GM18499 (cell line): Measurements from ENCODE around the gene CHD6.

ENCODE experiments used
- ATAC-seq: cut with Tn5 transposase; IDR thresholded peaks from one replicate; pipeline ENCODE4 v1.9.1; 2021; ENCODE audit warnings: moderate number of reproducible peaks; ENCODE audit not compliant: insufficient read depth, unreplicated experiment

CHD6 gene

DNA sequence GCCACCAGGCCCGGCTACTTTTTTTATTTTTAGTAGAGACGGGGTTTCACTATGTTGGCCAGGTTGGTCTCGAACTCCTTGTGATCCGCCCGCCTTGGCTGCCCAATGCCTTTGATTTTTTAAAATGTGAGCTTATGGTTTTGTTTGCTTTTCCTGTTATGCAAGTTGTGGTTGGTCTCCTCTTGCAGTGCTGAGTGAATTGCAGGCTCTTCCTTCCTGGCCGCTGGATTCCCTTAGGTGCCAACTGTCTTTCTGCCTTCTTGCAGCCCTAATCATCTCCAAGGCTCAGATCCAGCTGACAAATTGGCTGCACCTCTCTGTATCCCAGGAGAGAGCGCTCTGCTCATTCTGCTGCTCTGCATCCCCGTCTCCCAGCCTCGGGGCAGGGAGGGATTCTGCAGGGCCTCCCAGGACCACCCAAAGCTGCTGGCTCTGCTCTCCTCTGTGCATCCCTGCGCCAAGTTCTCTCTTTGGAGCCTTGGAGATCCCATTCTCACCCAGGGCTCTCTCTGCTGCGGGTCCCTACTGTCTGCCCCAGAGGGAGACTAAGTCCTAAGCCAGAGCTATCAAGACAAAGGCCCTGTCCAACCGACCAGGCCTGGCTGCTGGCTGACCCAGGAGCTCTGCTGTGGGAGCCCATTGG, 237.5 kb downstream of the CHD6 start:
- ATAC-seq = no peak

GRCh38 chr20:41379551-41379950, 238.6 kb downstream of the CHD6 start:
- ATAC-seq = no peak

GRCh38 chr20:41377275-41377674, 240.9 kb downstream of the CHD6 start:
- ATAC-seq = no peak

GRCh38 chr20:41376349-41376748, 241.8 kb downstream of the CHD6 start:
- no peak for ATAC-seq

GRCh38 chr20:41375846-41376245, 242.3 kb downstream of the CHD6 start:
- no peak for ATAC-seq

DNA sequence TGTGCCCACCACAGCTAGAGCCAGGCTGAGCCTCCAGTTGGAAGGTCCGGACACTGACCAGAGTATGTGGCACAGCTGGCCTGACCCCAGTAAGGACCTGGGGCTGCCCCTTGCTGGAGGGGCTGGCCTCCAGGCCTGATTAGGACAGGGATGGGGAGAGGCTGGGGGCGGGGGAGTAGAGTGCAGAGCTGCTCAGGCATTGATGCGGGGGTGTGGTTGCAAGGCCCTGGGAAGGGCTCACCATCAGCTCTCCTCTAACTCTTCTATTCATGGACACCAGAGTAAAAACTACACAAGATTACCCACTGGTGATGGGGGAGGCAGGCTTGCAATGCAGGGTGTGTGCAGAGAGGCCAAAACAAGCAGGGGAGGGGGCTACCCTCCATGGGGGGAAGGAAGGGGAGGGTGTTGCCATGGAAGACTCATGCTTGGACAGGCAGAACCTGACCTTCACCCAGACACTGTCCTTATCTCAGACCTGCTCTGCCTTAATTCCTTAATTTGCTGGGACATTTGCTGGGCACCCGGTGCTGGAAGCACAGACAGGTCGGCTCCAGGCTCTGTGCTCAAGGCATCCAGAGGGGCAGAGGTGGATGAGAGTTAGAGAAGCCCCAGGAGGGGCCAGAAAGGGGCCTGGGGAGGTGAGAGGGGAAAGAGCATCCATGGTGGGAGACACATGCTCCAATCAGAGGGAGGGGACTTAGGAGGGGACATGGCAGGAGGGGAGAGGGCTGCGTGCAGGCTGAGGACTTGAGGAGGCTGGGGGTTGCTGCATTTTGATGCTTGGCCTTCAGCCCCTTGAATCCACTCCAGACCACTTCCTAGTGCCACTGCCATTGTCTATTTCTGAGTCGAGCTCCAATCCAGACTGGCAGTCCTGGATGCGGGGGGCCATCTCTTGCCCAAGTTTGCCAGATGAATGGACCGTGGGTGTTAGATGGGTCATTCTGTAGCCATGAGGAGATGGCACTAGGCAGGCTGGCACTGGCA, 244.0 kb downstream of the CHD6 start:
- ATAC-seq = no peak

DNA sequence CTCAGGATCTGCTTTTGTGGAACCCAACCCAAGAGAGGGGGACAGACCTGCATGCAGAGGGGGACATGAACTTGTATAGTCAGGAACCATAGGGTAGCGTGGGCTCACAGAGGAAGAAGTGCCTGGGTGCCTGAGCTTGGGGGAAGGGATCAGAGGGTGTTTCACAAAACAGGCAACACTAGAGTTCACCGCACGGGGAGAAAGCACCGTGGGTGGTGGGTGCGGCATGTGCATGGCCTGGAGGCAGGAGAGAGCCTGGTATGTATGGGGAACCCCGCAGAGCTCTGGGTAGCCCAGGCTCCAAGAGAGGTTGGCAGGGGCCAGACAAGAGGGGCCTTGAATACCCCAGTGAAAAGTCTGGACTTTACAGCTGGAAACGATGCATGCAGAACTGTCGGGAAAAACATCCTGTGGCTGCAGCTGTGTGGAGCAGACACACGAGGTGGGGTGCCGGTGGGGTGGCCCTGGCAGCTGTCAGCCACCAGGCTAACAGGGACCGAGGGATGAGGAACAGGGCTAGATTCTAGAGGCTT, 244.9 kb downstream of the CHD6 start:
- ATAC-seq = no peak

DNA sequence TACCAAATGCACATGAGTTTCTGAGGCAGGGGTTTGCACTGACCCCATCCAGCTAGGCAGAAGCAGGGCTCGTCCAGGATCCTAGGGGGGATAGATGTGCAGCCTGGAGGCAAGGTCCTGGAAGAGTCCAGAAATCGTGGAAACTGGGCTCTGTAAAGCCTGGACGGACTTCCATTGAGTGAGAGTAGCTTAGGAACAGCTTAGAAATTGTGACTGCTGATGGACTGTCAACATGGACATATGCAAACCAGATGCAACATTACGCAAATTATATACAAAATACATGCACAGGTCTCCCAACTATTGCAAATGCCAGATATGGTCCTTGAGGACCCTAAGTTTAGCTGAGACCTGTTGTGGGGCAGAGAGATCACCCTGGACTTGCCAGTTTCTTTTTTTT, 246.8 kb downstream of the CHD6 start:
- ATAC-seq = no peak

DNA sequence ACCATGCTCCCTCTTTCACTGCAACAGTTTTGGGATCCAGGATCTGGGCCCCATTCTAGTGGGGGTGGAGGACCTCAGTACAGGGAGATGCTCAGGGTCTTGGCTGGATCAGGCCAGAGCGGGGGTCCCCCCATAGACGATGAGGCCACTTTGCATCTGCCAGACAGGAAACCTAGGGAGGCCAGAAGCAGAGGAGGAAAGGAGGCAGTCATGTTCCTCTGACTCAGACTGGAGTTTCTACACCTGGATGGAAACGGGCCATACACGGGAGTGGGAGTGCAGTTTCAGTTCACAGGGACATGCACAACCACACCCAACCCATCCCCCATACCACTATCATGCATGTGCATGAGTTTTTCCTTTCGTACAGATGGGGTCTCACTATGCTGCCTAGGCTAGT, 248.0 kb downstream of the CHD6 start:
- no peak for ATAC-seq

GRCh38 chr20:41369673-41370072, 248.5 kb downstream of the CHD6 start:
- ATAC-seq = no peak

- ATAC-seq = no peak
These were observed 250.2 kb downstream of the CHD6 start for GRCh38 chr20:41367956-41368355.

- no peak for ATAC-seq
These were observed 250.8 kb downstream of the CHD6 start for GRCh38 chr20:41367393-41367695.

- no peak for ATAC-seq
These were observed 251.4 kb downstream of the CHD6 start, which contains the start of gene EMILIN3 for GRCh38 chr20:41366546-41367392. Gene EMILIN3 (minus strand): TSS chr20:41366818. CDS start chr20:41366634, 184 bp downstream.

GRCh38 chr20:41365777-41366545, 252.2 kb downstream of the CHD6 start:
- ATAC-seq = no peak

GRCh38 chr20:41364967-41365765, 253.0 kb downstream of the CHD6 start:
- no peak for ATAC-seq

DNA sequence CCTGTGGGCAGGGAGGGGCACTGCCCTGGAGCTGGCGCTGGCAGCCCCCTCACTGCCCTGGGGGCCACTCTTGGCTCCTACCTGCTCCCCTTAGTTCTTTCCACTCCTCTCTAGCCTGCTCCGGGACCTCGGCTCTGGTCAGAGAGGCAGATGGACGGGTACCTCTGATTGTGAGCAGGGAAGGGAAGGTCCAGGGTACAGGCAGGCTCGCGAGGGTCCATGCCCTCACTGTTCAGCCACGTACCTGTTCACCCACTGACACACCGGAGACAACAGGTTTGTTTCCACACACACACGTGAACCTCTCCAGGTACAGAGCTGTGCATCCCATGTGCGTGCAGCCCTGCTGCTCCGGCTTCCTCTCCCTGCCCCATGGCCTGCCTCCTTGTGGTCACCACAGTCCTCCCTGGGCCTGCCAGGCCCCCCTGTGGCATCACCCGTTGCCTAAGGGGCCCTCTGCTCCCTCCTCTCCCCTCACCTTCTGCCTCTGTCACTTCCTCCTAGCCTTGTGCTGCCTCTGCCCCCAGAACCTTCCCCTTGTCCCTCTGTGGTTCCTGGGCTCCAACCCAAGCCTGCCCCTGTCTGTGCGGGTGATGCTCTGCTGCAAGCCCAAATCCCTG, 253.8 kb downstream of the CHD6 start:
- no peak for ATAC-seq

GRCh38 chr20:41363601-41364000, 254.6 kb downstream of the CHD6 start:
- no peak for ATAC-seq

DNA sequence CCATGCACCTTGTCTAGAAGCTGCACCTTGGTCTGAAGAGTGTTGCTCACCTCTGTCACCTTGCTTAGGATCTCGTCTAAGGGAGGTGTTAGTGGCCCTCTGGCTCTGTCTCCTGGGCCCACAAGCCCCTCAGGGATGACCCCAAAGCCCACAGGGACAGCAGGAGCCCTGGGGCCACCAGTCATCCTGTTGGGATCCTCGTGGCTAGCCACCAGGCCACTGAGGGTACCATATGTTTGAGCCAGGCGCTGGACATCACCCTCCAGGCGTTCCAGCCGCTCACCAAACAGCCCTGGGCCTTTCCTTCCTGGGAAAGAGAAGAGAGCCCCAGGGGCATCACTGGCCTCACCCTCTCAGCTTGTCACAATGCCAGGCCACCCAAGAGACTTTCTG, 255.4 kb downstream of the CHD6 start:
- ATAC-seq = no peak
